Activated naive CD4-positive, alpha-beta T cell (primary cell): ENCODE measurements around the gene RASL12.
A peak's percentile ranks its signal among the peaks of the same experiment; 100 is the strongest.
"Not testable (repeated sequence)": the region's sequence is repeated elsewhere in the genome, so short reads cannot be mapped to it uniquely, and the experiment has no call there.

Experiments used
- DNase-seq, 4 experiments: peaks; one replicate each; lab custom pipeline; 2025; lab: John Stamatoyannopoulos, UW

The RASL12 gene

GRCh38 chr15:65067645-65068402, at the start of gene RASL12:
RASL12 (minus strand) TSS chr15:65067991; CDS start chr15:65067835, 156 bp downstream.
- DNase-seq, result no peak

- no peak for DNase-seq
These were observed 47.8 kb upstream of the RASL12 start for GRCh38 chr15:65115542-65115941.

GRCh38 chr15:65115086-65115485, 47.3 kb upstream of the RASL12 start, which contains the start of gene UBAP1L:
UBAP1L (minus strand) TSS chr15:65115200; CDS start chr15:65106215, 8,985 bp downstream.
- DNase-seq, result no peak

- DNase-seq, result no peak
These were observed 43.0 kb upstream of the RASL12 start for GRCh38 chr15:65110676-65111292.

GRCh38 chr15:65106011-65106590, 38.3 kb upstream of the RASL12 start:
- no peak for DNase-seq

GRCh38 chr15:65105038-65105437, 37.2 kb upstream of the RASL12 start:
- DNase-seq, result no peak

GRCh38 chr15:65102912-65103311, 35.1 kb upstream of the RASL12 start:
- no peak for DNase-seq

- no peak for DNase-seq
These were observed 34.3 kb upstream of the RASL12 start for GRCh38 chr15:65101891-65102708.

GRCh38 chr15:65101411-65101890, 33.7 kb upstream of the RASL12 start:
- peak in 3 of 4 experiments; percentile 12 to 22 (median 20) for DNase-seq

GRCh38 chr15:65100442-65100841, 32.7 kb upstream of the RASL12 start:
- no peak for DNase-seq

GRCh38 chr15:65099801-65100200, 32.0 kb upstream of the RASL12 start:
- DNase-seq, result not testable (repeated sequence)

- DNase-seq, result no peak
These were observed 31.5 kb upstream of the RASL12 start for GRCh38 chr15:65099336-65099735.

GRCh38 chr15:65097651-65098263, 30.0 kb upstream of the RASL12 start:
- no peak for DNase-seq

- DNase-seq, result no peak
These were observed 28.9 kb upstream of the RASL12 start for GRCh38 chr15:65096481-65097385.

GRCh38 chr15:65095747-65096104, 27.9 kb upstream of the RASL12 start:
- no peak for DNase-seq

GRCh38 chr15:65095011-65095746, 27.4 kb upstream of the RASL12 start:
- DNase-seq, result no peak

GRCh38 chr15:65094294-65094995, 26.7 kb upstream of the RASL12 start:
- no peak for DNase-seq

- not testable (repeated sequence) for DNase-seq
These were observed 26.0 kb upstream of the RASL12 start for GRCh38 chr15:65093793-65094170.
